Activated naive CD4-positive, alpha-beta T cell treated with anti-CD3 and anti-CD28 coated beads, Interleukin-2, amount 50 U/mL, for 16 hours (primary cell): ENCODE data around the gene LMOD2.

Source experiments
- DNase-seq: peaks from one replicate; pipeline ENCODE4 v3.0.0-alpha.2; 2020

Gene LMOD2

GRCh38 chr7:123641901-123642300, 13.8 kb upstream of the LMOD2 start:
- no peak for DNase-seq

- DNase-seq = no peak
These were observed 11.9 kb upstream of the LMOD2 start for GRCh38 chr7:123643495-123644441.

GRCh38 chr7:123645516-123645915, 10.2 kb upstream of the LMOD2 start:
- DNase-seq = no peak

GRCh38 chr7:123647106-123647730, 8.4 kb upstream of the LMOD2 start:
- DNase-seq = no peak

GRCh38 chr7:123649964-123650363, 5.7 kb upstream of the LMOD2 start:
- no peak for DNase-seq

- DNase-seq = no peak
These were observed 5.1 kb upstream of the LMOD2 start for GRCh38 chr7:123650595-123650994.

GRCh38 chr7:123652406-123652805, 3.3 kb upstream of the LMOD2 start:
- no peak for DNase-seq

GRCh38 chr7:123653162-123653561, 2.5 kb upstream of the LMOD2 start:
- DNase-seq = no peak

- DNase-seq = no peak
These were observed 1.1 kb downstream of the LMOD2 start for GRCh38 chr7:123656544-123657303.

GRCh38 chr7:123657304-123657685, 1.6 kb downstream of the LMOD2 start:
- DNase-seq = no peak

GRCh38 chr7:123658023-123658422, 2.4 kb downstream of the LMOD2 start:
- no peak for DNase-seq

GRCh38 chr7:123660514-123661354, 5.1 kb downstream of the LMOD2 start:
- no peak for DNase-seq

GRCh38 chr7:123661765-123662164, 6.1 kb downstream of the LMOD2 start:
- DNase-seq = no peak

- DNase-seq = no peak
These were observed 6.6 kb downstream of the LMOD2 start for GRCh38 chr7:123662293-123662692.

- no peak for DNase-seq
These were observed 7.1 kb downstream of the LMOD2 start for GRCh38 chr7:123662755-123663154.

GRCh38 chr7:123663200-123663599, 7.5 kb downstream of the LMOD2 start:
- no peak for DNase-seq

GRCh38 chr7:123665157-123665556, 9.5 kb downstream of the LMOD2 start:
- no peak for DNase-seq

- no peak for DNase-seq
These were observed 10.2 kb downstream of the LMOD2 start for GRCh38 chr7:123665896-123666295.

GRCh38 chr7:123666492-123666891, 10.8 kb downstream of the LMOD2 start:
- DNase-seq = no peak

GRCh38 chr7:123669485-123669884, 13.8 kb downstream of the LMOD2 start:
- no peak for DNase-seq

- DNase-seq = no peak
These were observed 17.6 kb downstream of the LMOD2 start for GRCh38 chr7:123673137-123673732.

- DNase-seq = no peak
These were observed 18.2 kb downstream of the LMOD2 start for GRCh38 chr7:123673752-123674398.
